Measurements from ENCODE around the gene RPRM. TPM values are rescaled to one million over a fixed set of nuclear protein-coding genes. Genes with fewer than 3 reads are reported as not detected.
A peak's percentile ranks its signal among the peaks of the same experiment; 100 is the strongest.

Gene RPRM
- total RNA-seq, 6 donors from 2014 or later = 0.60 to 0.84 TPM; not detected in 4

GRCh38 chr2:153464395-153464794, 14.2 kb downstream of the RPRM start:
- DNase-seq = no peak
- WGBS, 2 donors = 42 to 48% methylated on average over 3 of the region's 3 CpGs
- H3K4me1 ChIP-seq = no peaks in the 10 kb centered on the region
- no peaks in the 10 kb centered on the region for H3K27me3 ChIP-seq
- H3K36me3 ChIP-seq = no peaks in the 10 kb centered on the region
- H3K27ac ChIP-seq = no peak overlapping the region
- H3K4me3 ChIP-seq = no peak overlapping the region
- no peak for ATAC-seq (ENCODE audit: low FRiP score in 2 of 2)
- H3K9me3 ChIP-seq = no peaks in the 10 kb centered on the region
- TF ChIP-seq POLR2AphosphoS5 (IDR thresholded peaks at IDR 0.05) = no peak
- no peak for TF ChIP-seq CTCF (IDR thresholded peaks at IDR 0.05)
- no peak for TF ChIP-seq POLR2A (IDR thresholded peaks at IDR 0.05)
- no peak for TF ChIP-seq EP300 (IDR thresholded peaks at IDR 0.05)

DNA sequence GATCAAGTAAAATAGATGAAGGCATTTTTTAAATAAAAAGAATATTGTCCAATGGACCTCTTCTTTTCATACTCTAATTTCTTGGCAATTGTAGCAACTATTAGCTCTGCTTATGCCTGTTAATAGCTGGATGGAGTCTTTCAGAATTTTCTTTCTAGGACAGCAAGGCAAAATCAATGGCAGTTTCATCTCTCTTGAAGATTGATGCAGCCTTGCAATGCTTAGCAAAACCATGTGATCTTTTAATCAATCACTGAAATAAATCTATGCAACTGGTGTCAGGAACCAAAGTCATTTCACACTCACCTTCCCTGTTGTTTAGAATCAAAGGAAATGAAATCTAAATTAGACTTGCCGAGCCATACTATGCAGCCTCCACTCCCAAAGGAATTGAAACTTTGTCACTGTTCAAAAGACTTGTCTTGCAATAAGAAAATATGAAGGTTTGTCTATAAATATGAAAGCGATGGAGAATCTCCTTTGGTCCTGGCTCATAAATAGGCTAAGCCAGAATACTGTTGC, 16.2 kb downstream of the RPRM start:
- 67 to 71% methylated on average over 2 of the region's 2 CpGs for WGBS, 2 donors
- no peak for TF ChIP-seq POLR2AphosphoS5 (IDR thresholded peaks at IDR 0.05)
- Histone ChIP-seq H3K27me3 (no peaks in the 10 kb centered on the region), H3K4me3 (no peak overlapping the region), H3K4me1 (no peaks in the 10 kb centered on the region), H3K36me3 (no peaks in the 10 kb centered on the region), H3K27ac (no peak overlapping the region), H3K9me3 (no peaks in the 10 kb centered on the region)
- DNase-seq = no peak
- no peak for ATAC-seq (ENCODE audit: low FRiP score in 2 of 2)

DNA sequence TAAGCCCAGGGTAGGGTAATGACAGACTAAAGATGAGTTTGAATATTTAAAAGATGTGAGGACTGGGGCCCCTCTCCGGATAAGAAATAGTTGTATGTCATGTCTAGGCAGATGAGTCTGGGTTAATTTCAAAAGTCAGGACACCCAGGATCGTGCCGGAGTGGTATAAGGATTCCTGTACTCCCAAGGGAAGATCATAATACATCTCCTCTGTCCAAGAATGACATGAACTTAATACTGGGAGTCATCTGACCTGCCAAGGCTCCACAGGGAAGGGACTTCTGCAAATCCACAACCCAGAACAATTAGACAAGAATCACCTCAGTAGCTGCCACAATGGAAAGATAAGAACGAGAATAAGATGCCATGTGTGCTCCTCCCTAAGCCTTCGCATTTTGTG, 17.1 kb downstream of the RPRM start:
- Histone ChIP-seq H3K9me3 (no peaks in the 10 kb centered on the region), H3K27ac (no peak overlapping the region), H3K4me3 (no peak overlapping the region), H3K36me3 (no peaks in the 10 kb centered on the region), H3K27me3 (no peaks in the 10 kb centered on the region), H3K4me1 (no peaks in the 10 kb centered on the region)
- WGBS, 2 donors = 68 to 78% methylated on average over 5 of the region's 5 CpGs
- TF ChIP-seq POLR2A (IDR thresholded peaks at IDR 0.05) = no peak
- TF ChIP-seq POLR2AphosphoS5 (IDR thresholded peaks at IDR 0.05) = no peak
- no peak for TF ChIP-seq EP300 (IDR thresholded peaks at IDR 0.05)
- TF ChIP-seq CTCF (IDR thresholded peaks at IDR 0.05) = no peak
- ATAC-seq (ENCODE audit: low FRiP score in 2 of 2) = no peak
- no peak for DNase-seq

- Histone ChIP-seq H3K27me3 (no peaks in the 10 kb centered on the region), H3K9me3 (no peaks in the 10 kb centered on the region), H3K4me3 (no peak overlapping the region), H3K27ac (no peak overlapping the region), H3K4me1 (no peaks in the 10 kb centered on the region), H3K36me3 (no peaks in the 10 kb centered on the region)
- DNase-seq (no peak), ATAC-seq (ENCODE audit: low FRiP score in 2 of 2) (no peak)
- no peak for TF ChIP-seq POLR2A (IDR thresholded peaks at IDR 0.05)
- no peak for TF ChIP-seq EP300 (IDR thresholded peaks at IDR 0.05)
- no peak for TF ChIP-seq POLR2AphosphoS5 (IDR thresholded peaks at IDR 0.05)
- no peak for TF ChIP-seq CTCF (IDR thresholded peaks at IDR 0.05)
- 82 to 83% methylated on average over 8 of the region's 8 CpGs for WGBS, 2 donors
These were observed 22.7 kb downstream of the RPRM start for GRCh38 chr2:153455861-153456260.

GRCh38 chr2:153455403-153455802, 23.2 kb downstream of the RPRM start:
- 79 to 88% methylated on average over 21 of the region's 21 CpGs for WGBS, 2 donors
- no peak overlapping the region for H3K27ac ChIP-seq
- no peaks in the 10 kb centered on the region for H3K4me1 ChIP-seq
- DNase-seq (peak in 1 of 2 donors; percentile 26), ATAC-seq (ENCODE audit: low FRiP score in 2 of 2) (no peak)
- no peaks in the 10 kb centered on the region for H3K36me3 ChIP-seq
- no peaks in the 10 kb centered on the region for H3K9me3 ChIP-seq
- TF ChIP-seq POLR2A (IDR thresholded peaks at IDR 0.05) = no peak
- no peak for TF ChIP-seq POLR2AphosphoS5 (IDR thresholded peaks at IDR 0.05)
- TF ChIP-seq EP300 (IDR thresholded peaks at IDR 0.05) = no peak
- no peak for TF ChIP-seq CTCF (IDR thresholded peaks at IDR 0.05)
- H3K4me3 ChIP-seq = no peak overlapping the region
- no peaks in the 10 kb centered on the region for H3K27me3 ChIP-seq
